ENCODE results near the gene ZNF433.
"Not testable (repeated sequence)": the region's sequence is repeated elsewhere in the genome, so short reads cannot be mapped to it uniquely, and the experiment has no call there.

Gene ZNF433

DNA sequence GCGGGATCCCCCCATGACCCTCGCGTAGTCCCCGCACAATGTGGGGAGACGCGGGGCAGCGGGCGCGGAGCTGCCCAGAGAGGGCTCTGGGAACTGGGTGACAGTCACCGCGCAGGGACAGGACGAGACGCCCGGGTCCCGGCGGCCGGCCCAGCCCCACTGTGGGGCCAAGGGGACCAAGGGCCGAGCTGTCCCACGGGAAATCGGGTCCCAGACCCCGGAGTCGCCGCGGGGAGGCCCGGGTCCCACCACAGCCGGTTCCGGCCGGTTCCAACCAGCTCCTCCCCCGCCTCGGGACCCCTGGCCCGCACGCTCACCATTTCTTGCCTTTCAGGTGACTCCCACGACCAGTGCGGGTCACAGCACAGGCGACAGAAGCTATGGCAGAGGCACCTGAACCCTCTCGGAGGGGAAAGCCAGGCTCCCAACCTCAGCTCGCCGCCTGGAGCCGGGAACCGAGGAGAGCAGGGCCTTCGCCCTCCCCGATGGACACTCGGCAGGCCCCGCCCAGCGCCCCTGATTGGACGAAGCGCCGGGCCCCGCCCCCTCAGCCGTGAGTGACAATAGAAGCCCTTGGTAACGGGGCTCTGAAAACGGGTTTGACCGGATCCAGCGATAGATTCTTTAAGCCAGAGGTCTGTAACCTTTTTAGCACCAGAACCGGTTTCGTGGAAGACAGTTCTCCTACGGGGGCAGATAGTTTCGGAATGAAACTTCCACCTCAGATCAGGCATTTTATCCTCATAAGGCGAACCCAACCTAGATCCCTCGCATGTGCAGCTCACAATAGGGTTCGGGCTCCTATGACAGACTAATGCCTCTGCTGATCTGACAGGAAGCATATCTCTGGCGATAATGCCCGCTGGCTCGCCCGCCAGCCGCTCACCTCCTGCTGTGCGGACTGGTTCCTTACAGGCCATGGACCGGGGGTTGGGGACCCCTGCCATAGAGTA, at the start of gene ZNF433:
Gene ZNF433 (minus strand): TSS at position 460 of the 953 bp plus-strand sequence. CDS start 140 bp downstream, at position 320.
- in situ Hi-C loops (cut with MboI; ENCODE audit: low sequenced_read_pairs): no loop called here

DNA sequence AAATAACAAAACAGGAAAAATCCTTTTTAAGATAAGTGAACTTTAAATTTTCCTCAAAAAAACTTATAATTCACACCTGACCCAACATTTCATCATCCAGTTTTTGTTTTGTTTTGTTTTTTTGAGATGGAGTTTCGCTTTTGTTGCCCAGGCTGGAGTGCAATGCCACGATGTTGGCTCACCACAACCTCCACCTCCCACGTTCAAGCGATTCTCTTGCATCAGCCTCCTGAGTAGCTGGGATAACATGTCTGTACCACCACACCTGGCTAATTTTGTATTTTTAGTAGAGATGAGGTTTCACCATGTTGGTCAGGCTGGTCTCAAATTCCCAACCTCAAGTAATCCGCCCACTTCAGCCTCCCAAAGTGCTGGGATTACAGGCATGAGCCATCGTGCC, 47.9 kb upstream of the ZNF433 start:
- in situ Hi-C loops (cut with MboI; ENCODE audit: low sequenced_read_pairs): not testable (repeated sequence)

DNA sequence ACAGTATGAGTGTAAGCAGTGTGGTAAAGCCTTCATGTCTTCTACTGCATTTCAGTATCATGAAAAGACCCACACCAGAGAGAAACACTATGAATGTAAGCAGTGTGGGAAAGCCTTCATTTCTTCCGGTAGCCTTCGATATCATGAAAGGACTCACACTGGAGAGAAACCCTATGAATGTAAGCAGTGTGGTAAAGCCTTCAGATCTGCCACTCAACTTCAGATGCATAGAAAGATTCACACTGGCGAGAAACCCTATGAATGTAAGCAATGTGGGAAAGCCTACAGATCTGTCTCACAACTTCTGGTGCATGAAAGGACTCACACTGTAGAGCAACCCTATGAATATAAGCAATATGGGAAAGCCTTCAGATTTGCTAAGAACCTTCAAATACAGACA, 41.9 kb upstream of the ZNF433 start:
- in situ Hi-C loops (cut with MboI; ENCODE audit: low sequenced_read_pairs): no loop called here

DNA sequence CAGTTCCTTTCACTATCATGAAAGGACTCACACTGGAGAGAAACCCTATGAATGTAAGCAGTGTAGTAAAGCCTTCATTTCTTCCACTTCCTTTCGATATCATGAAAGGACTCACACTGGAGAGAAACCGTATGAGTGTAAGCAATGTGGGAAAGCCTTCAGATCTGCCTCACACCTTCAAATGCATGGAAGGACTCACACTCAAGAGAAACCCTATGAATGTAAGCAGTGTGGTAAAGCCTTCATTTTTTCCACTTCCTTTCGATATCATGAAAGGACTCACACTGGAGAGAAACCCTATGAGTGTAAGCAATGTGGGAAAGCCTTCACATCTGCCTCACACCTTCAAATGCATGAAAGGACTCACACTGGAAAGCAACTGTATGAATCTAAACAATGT, 40.9 kb upstream of the ZNF433 start:
- in situ Hi-C loops (cut with MboI; ENCODE audit: low sequenced_read_pairs): not testable (repeated sequence)

DNA sequence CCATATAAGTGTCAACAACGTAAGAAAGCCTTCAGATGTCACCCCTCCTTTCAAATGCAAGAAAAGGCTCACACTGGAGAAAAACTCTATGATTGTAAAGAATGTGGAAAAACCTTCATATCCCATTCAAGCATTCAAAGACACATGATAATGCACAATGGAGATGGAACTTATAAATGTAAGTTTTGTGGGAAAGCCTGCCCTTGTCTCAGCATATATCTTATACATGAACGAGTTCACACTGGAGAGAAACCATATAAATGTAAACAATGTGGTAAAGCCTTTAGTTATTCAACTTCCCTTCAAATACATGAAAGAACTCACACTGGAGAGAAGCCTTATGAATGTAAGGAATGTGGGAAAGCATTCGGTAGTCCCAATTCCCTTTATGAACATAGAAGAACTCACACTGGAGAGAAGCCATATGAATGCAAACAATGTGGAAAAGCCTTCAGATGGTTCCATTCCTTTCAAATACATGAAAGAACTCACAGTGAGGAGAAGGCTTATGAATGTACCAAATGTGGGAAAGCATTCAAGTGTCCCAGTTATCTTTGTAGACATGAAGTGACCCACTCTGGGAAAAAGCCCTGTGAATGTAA, 40.2 kb upstream of the ZNF433 start:
- in situ Hi-C loops (cut with MboI; ENCODE audit: low sequenced_read_pairs): no loop called here

DNA sequence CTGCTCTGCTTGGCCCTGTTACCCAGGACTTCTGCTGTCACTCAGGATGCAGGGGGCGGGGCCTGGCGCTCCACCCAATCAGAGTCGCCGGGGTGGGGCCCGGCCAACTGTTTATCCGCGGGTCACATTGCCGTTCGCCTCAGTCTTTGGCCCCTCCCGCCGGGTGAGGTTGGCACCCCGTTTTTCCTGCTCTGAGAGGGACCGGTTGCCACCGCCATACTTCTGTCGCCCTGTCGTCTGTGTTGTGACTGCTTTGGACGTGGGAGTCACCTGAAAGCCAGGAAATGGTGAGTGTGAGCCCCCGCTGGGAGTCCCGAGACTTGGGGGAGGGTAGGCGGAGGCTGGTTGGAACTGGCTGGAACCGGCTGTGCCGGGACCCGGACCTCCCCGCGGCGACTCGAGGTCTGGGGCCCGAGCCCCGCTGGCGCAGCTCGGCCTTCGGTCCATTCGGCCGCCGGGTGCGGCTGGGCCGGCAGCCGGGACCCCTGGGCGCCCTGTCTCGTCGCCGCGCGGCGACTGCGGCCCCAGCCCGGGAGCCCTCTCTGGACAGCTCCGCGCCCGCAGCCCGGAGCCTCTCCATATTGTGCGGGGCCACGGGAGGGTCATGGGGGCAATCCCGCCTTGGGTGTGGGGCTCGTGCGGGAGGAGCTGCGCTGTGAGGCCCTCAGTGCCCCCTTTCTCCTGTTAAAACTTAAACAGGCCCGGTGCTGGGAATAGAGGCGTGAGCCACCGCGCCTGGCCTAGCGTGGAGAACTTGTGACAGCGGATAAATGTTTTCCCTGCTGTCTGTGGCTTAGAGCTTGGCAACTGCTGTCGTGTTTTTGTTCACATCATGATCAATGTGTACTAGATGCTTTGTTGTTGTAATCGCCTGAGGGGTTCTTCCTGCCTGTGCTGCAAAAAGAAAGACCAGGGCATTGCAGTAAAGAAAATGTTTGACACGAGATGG, 29.4 kb upstream of the ZNF433 start, which contains the start of gene ZNF844:
Gene ZNF844 (plus strand): TSS at position 142 of the 949 bp plus-strand sequence. CDS start 143 bp downstream, at position 285.
- in situ Hi-C loops (cut with MboI; ENCODE audit: low sequenced_read_pairs): no loop called here

DNA sequence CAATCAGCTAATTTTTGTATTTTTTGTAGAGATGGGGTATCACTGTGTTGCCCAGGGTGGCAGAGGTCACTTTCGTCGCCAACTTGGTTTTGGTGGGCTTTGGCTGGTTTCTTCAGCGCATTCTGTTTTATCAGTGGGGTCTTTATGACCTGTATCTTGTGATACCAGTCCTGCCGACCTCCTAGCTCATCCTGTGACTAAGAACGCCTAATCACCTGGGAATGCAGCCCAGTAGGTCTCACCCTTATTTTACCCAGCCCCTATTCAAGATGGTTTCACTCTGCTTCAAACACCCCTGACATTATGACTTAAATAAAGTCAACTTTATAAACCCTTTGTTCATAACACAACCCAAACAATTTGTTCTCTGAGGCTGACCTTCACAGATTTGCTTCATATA, 20.3 kb upstream of the ZNF433 start:
- in situ Hi-C loops (cut with MboI; ENCODE audit: low sequenced_read_pairs): no loop called here

DNA sequence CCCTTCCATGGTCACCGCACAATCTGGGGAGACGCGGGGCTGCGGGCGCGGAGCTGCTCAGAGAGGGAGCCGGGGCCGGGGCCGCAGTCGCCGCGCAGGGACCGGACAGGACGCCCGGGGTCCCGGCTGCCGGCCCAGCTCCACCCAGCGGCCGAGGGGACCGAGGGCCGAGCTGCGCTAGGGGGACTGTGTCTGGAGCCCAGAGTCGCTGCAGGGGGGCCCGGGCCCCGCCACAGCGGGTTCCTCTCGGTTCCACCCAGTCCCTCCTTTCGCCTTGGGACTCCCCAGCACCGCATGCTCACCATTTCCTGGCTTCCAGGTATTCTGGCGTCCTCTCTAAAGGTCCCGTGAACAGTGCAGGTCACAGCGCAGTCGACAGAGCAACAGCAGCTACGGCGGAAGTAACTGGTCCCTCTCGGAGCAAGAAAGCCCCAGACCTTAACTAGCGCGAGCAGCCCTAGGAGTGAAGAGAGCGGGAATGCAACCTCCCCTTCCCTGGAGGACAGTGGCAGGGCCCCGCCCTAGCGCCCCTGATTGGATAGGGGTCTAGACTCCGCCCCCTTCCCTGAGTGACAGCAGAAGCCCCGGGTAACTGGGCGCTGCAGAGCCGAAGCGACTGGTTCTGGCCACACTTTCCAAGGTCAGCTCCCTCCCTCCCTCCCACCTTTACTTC, 17.2 kb upstream of the ZNF433 start, which contains the start of gene ZNF878:
Gene ZNF878 (minus strand): TSS at position 465 of the 673 bp plus-strand sequence. CDS start 160 bp downstream, at position 305.
- in situ Hi-C loops (cut with MboI; ENCODE audit: low sequenced_read_pairs): no loop called here

DNA sequence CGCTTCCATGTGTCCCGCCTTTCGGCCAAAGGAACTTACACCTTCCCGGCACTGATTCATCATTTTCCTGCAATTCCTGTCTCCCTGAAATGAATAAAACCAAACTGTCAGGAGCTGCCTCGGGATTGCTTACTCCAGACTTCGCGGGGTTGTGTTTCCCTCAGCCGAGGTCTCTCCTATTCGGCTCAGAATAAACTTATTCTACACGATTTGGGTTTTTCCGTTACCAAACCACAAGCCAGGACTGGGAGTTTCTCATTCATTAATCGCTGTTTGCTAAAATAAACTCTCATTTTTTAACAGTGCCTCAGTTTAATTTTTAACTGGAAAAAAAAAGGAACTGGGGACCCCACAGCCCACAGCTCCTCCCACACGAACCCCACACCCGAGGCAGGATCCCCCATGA, 16.6 kb upstream of the ZNF433 start:
- in situ Hi-C loops (cut with MboI; ENCODE audit: low sequenced_read_pairs): no loop called here

DNA sequence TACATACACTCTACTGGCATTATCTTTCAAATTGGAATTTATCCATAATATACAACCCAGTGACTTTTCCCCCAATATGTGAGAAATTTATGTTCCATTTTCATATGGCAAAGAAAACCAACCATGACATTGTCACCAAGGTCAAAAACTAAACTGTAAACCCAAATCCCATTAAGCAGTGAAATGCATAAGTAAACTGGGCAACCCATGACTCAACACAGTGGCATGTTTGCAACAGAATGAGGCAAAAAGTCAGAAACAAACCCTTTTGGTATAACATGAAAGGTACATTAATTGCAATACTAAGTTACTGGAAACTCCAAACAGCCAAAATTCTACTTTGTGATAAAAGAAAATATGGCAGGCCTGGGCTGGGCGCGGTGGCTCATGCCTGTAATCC, 12.4 kb upstream of the ZNF433 start:
- in situ Hi-C loops (cut with MboI; ENCODE audit: low sequenced_read_pairs): no loop called here

DNA sequence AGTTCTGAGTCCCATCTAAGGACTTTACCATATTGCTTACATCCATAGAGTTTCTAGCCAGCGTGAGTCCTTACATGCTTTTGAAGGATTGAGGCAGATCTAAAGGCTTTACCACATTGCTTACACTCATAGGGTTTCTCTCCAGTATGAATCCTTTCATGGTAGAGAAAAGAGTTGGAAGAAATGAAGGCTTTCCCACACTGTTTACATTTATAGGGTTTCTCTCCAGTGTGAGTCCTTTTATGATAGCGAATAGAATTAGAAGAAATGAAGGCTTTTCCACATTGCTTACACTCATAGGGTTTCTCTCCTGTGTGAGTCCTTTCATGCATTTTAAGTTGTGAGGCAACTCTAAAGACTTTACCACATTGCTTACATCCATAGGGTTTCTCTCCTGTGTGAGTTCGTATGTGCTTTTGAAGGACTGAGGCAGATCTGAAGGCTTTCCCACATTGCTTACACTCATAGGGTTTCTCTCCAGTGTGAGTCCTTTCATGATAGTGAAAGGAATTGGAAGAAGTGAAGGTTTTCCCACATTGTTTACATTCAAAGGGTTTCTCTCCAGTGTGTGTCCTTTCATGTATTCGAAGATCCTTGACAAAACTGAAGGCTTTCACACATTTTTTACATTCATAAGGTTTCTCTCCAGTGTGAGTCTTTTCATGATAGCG, 8.4 kb upstream of the ZNF433 start:
- in situ Hi-C loops (cut with MboI; ENCODE audit: low sequenced_read_pairs): no loop called here

DNA sequence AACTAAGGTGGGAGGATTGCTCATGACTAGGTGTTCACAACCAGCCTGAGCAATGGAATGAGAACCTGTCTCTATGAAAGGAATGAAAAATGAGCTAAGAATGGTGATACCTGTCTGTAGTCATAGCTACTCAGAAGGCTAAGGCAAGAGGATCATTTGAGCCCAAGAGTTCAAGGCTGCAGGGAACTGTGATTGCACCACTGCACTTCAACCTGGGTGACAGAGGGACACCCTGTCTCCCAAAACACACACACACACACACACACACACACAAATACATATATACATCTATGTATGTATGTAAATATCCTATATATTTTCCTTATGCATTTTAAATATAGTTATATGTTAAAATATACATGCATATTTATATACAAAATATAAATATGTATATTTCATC, 7.4 kb upstream of the ZNF433 start:
- in situ Hi-C loops (cut with MboI; ENCODE audit: low sequenced_read_pairs): no loop called here

DNA sequence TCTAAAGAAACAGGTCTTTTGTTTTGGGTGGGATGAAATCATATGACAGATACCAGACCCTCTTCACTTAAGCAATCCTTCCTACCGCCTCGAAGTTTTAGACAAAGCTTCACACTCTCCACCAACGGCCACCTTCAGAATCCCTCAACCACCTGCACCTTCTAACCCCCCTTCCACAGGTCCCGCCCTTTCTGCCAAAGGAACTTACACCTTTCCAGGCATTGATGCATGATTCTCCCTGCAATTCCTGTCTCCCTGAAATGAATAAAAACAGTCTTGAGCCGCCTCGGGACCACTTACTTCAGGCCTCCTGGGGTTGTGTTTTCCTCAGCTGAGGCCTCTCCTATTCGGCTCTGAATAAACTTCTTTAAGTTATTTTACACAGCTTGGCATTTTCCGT, 859 bp downstream of the ZNF433 start:
- in situ Hi-C loops (cut with MboI; ENCODE audit: low sequenced_read_pairs): no loop called here

DNA sequence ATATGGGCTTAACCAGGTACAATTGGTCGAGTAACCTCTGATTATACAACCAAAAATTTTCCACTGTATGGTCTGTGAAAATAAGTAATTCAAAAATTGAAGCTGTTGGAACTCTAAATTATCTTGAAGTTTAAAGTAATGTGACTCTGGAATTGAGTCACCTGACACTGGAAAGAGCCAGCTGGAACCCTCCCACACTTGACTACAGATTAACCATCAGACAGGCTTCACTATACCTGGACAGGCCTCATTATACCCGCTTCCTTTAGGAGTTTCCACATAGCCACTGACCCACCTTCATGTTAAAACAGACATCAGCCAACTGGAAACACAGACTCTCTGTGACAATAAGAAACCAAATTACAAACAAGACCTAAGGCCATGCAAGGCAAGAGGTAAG, 1.3 kb downstream of the ZNF433 start:
- in situ Hi-C loops (cut with MboI; ENCODE audit: low sequenced_read_pairs): no loop called here

DNA sequence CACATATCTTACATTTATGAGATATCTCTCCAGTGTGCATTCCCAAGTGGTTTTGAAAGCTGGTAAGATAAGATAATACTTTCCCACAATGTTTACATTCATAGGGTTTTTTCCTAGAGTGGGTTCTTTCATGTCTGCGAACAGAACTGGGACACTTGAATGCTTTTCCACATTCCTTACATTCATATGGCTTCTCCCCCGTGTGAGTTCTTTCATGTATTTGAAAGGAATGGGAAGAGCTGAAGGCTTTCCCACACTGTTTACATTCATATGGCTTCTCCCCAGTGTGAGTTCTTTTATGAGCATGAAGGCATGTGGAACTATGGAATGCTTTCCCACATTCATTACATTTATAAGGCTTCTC, 19.7 kb downstream of the ZNF433 start:
- in situ Hi-C loops (cut with MboI; ENCODE audit: low sequenced_read_pairs): no loop called here

DNA sequence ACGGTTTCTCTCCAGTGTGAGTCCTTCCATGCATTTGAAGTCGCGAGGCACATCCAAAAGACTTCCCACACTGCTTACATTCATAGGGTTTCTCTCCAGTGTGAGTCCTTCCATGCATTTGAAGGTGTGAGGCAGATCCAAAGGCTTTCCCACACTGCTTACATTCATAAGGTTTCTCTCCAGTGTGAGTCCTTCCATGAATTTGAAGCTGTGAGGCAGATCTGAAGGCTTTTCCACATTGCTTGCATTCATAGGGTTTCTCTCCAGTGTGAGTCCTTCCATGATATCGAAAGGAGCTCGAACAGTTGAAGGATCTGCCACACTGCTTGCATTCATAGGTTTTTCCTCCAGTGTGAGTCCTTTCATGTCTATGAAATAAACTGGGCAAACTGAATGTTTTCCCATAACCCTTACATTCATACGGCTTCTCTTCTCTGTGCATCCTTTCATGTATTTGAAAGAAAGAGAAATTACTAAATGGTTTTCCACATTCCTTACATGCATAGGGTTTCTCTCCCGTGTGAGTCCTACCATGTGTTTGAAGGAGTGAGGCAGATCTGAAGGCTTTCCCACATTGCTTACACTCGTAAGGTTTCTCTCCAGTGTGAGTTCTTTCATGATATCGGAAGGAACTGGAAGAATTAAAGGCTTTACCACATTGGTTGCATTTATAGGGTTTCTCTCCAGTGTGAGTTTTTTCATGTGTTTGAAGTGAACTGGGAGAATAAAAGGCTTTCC, 20.3 kb downstream of the ZNF433 start:
- in situ Hi-C loops (cut with MboI; ENCODE audit: low sequenced_read_pairs): no loop called here

DNA sequence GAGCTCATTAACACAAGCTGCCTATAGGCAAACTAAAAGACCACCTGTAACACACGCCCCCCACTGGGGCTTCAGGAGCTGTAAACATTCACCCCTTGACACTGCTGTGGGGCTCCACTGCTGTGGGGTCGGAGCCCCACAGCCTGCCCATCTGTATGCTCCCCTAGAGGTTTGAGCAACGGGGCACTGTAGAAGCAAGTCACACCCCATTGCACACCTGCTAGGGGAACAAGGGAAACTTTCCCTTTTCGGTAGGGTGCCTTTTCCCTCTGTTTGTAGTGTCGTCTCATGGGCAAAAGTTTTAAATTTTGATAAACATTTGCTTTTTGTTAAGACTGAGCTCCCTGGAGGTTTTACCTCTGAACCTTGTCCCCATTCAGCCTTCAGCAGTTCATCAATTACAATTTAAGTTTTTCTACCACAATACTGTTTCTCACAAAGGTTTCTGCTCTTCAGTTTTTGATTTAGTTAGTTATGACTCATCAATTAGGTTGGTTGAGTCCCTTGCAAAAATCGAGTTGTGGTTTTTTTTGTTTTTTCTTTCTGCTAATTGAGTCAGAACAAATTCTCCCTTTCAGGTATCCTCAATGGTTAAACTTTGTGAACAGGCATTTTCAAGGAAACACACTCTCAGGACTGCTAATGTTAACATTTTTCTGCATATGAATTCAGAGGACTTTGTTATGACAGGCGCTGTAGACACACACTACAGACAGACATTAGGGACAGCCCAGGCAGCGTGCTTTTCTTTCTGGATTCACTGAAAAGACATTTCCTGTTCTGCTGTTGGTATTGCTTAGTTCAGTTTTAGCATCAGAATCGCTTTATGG, 35.1 kb downstream of the ZNF433 start:
- in situ Hi-C loops (cut with MboI; ENCODE audit: low sequenced_read_pairs): no loop called here

DNA sequence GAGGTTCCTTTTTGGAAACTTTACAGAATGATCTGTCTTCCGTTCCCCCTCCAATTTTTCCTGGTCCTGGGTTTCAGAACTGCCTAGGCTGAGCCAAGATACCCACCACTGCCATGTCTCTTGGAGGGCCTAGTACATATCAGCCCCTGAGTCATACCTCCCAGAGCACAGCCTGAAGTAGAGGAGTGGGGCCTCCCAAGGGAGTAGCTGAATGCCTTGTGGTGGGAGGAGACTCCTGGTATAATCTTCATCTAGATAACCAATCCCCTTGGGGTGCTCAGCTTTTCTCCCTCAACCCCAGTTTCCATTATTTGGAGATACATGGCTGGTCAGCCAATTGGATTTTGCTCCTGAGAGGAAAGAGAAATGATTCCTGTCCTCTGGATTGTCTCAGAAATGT, 40.3 kb downstream of the ZNF433 start:
- in situ Hi-C loops (cut with MboI; ENCODE audit: low sequenced_read_pairs): no loop called here
